SH-SY5Y (cell line): Measurements from ENCODE around the gene SPTLC2.

Experiments
- GATA2 ChIP-seq: IDR thresholded peaks from 2 replicates; pipeline ENCODE4 v1.6.1; 2011; ENCODE audit warnings: mild to moderate bottlenecking, low read depth, low read length
- GATA3 ChIP-seq: IDR thresholded peaks from 2 replicates; pipeline ENCODE4 v1.6.1; 2011; ENCODE audit warnings: low read depth, mild to moderate bottlenecking, low read length, moderate library complexity

- TF ChIP-seq GATA3 (no peak), GATA2 (no peak)
Measured at GRCh38 chr14:77585385-77585784, 31.1 kb downstream of the SPTLC2 start.
